ENCODE results near the gene DNER.

GRCh38 chr2:229416116-229416694 lies 298.1 kb downstream of the DNER start:
- TF ChIP-seq CTCF (IDR thresholded peaks at IDR 0.05) (no peak), POLR2A (IDR thresholded peaks at IDR 0.05) (peak in 1 of 2 donors; percentile 17)
